H1 (cell line): ENCODE data around the gene SLC27A1. TPM values are rescaled to one million over a fixed set of nuclear protein-coding genes. Genes with fewer than 3 reads are reported as not detected.

ENCODE experiments used
- KDM5A ChIP-seq: fragments of 200-600 bp; IDR thresholded peaks from 2 replicates; pipeline ENCODE4 v1.7.1; 2012; ENCODE audit warnings: mild to moderate bottlenecking, low read length, inconsistent platforms, mixed read lengths
- POU5F1 ChIP-seq: IDR thresholded peaks from 2 replicates; pipeline ENCODE4 v1.6.1; 2011; ENCODE audit warnings: low read depth, mild to moderate bottlenecking, low read length, moderate library complexity
- SIN3A ChIP-seq, 2 experiments: IDR thresholded peaks in 1 of 2; conservative IDR thresholded peaks in 1 of 2; 2 replicates each; pipeline ENCODE4 v1.6.1; 2011 to 2012; ENCODE audit warnings: low read length in 2 of 2, improper control_type of control experiment in 1 of 2, low read depth in 1 of 2, mild to moderate bottlenecking in 1 of 2
- TAF7 ChIP-seq: optimal IDR thresholded peaks from 2 replicates; pipeline ENCODE3; 2011; ENCODE audit warnings: low read depth, mild to moderate bottlenecking, inconsistent platforms, low read length, moderate library complexity, borderline replicate concordance
- polyA plus RNA-seq, 7 experiments: library from polyadenylated mRNA; depleted of rRNA in 3 of 7; stranded (reverse) in 5 of 7; unstranded in 2 of 7; fragments of >200 nt in 5 of 7; fragments of 200-250 nt in 2 of 7; gene quantifications; 1 replicate in 5 of 7; 2 replicates in 1 of 7; 4 replicates in 1 of 7; pipeline versions ENCODE4 v1.2.1 to v1.2.3, GENCODE V29; 2011 to 2013; ENCODE audit warnings: missing spikeins in 2 of 7, mixed read lengths in 2 of 7
- total RNA-seq: library from RNA; stranded (reverse); fragmentation: NEBNext Ultra II Directional; extraction: Animal tissue kit (Norgen Biotek cat#: 25700); gene quantifications from 2 replicates; pipeline ENCODE4 v1.2.1, GENCODE V29; 2021

SLC27A1 gene
- total and polyA plus RNA-seq, 2 of the 8 experiments (the other 6 are each of a cell fraction or from before 2014, with no cell fraction given), result 7.5 to 9.1 TPM

DNA sequence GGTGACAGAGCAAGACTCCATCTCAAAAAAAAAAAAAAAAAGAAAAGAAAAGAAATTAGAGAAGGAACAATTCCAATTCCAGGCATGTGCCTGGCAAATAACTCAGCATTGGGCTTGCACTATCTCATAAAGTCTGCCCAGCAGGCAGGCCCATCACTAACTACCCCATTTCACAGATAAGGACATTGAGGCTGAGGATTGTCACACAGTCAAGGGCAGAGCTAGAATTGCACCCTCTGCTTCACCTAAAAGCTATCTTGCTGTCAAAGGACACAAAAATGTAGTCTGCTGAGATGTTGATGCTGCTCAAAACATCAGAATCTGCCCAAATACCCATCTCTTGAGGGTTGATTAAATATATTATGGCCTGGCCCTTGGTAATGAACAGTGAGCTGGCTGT is 64.4 kb downstream of the SLC27A1 start (continued):
- TF ChIP-seq SIN3A (conservative IDR thresholded peaks at IDR 0.05 in 1 of 2, IDR thresholded peaks at IDR 0.05 in 1 of 2; ENCODE audit: low read depth in 1 of 2, low read length in 2 of 2), result no peak
- no peak for TF ChIP-seq TAF7
- no peak for TF ChIP-seq POU5F1
- no peak for TF ChIP-seq KDM5A
